Adrenal gland (tissue), 12 donors: ENCODE measurements around the gene LGALSL. TPM values are rescaled to one million over a fixed set of nuclear protein-coding genes. Genes with fewer than 3 reads are reported as not detected.

Experiments used
- DNase-seq, 7 donors: peaks; one replicate each; pipeline ENCODE4 v3.0.0-alpha.2; 2019 to 2020
- H3K27ac ChIP-seq, 5 donors: fragments of 200-600 bp; sonication (generic) in 4 of 5; 1 replicate in 3 of 5; 2 replicates in 2 of 5; pipeline versions ENCODE4 v1.5.1 to v1.8.0; 2016 to 2020; ENCODE audit warnings: mild to moderate bottlenecking in 1 of 5
- H3K27me3 ChIP-seq: fragments of 200-600 bp; 2 replicates; pipeline ENCODE4 v1.8.0; 2021
- H3K36me3 ChIP-seq, 2 donors: fragments of 200-600 bp; replicated peaks in 1 of 2; 1 replicate in 1 of 2; 2 replicates in 1 of 2; pipeline versions ENCODE4 v1.5.1 to v1.8.0; 2018 to 2022
- H3K4me1 ChIP-seq, 2 donors: fragments of 200-600 bp; replicated peaks in 1 of 2; 1 replicate in 1 of 2; 2 replicates in 1 of 2; pipeline versions ENCODE4 v1.5.1 to v1.8.0; 2018 to 2021
- H3K4me3 ChIP-seq, 4 donors: fragments of 200-600 bp; sonication (generic) in 3 of 4; one replicate each; pipeline ENCODE4 v1.5.1; 2016 to 2018
- H3K9me3 ChIP-seq, 3 donors: fragments of 200-600 bp; sonication (generic) in 1 of 3; replicated peaks in 1 of 3; 1 replicate in 2 of 3; 2 replicates in 1 of 3; pipeline versions ENCODE4 v1.5.1 to v1.8.0; 2016 to 2021
- POLR2A ChIP-seq, 2 donors: fragments of 450-650 bp; IDR thresholded peaks; one replicate each; pipeline ENCODE4 v1.6.1; 2017; ENCODE audit warnings: antibody characterized with exemption in 2 of 2, mild to moderate bottlenecking in 2 of 2, moderate library complexity in 1 of 2
- WGBS, 4 donors: extraction: QIAGEN DNeasy Blood & Tissue Kit in 2 of 4; methylation state at CpG; one replicate each; pipeline versions ENCODE4 v1.1.5 to v1.1.7; 2013 to 2017; 5-methylcytosine and 5-hydroxymethylcytosine counted together
- intact Hi-C, 2 donors: fragments of 100-400 bp; cut with DNase I; formaldehyde crosslinking; loops; one replicate each; pipeline versions ENCODE4 v1.14.1 to v1.15.0; 2022 to 2023
- polyA plus RNA-seq, 3 donors: library from polyadenylated mRNA; stranded (reverse); fragments of 200-250 nt in 2 of 3; fragments of 350-450 nt in 1 of 3; fragmentation: Illumina TruSeq in 1 of 3; extraction: RNeasy Lipid Tissue Mini Kit (QIAGEN cat#74804) in 1 of 3; gene quantifications; one replicate each; pipeline ENCODE4 v1.2.3, GENCODE V29; 2013 to 2014
- total RNA-seq, 9 donors: library from RNA; depleted of rRNA in 4 of 9; stranded (reverse); fragments of >200 nt in 4 of 9; fragments of 120-200 nt in 1 of 9; fragmentation: NEBNext Ultra II Directional in 1 of 9; extraction: Animal tissue kit (Norgen Biotek cat#: 25700) in 1 of 9; gene quantifications; one replicate each; pipeline versions ENCODE4 v1.1.0 to v1.2.4, GENCODE V29; 2013 to 2023
- TF ChIP-seq, protein P1 (sequence below), 6 experiments: fragments of 450-650 bp in 4 of 6; fragments of 200-600 bp in 2 of 6; sonication (generic) in 1 of 6; IDR thresholded peaks; 1 replicate in 5 of 6; 2 replicates in 1 of 6; pipeline versions ENCODE4 v1.5.1 to v1.8.0; 2016 to 2021; ENCODE audit warnings: antibody characterized with exemption in 6 of 6, mild to moderate bottlenecking in 2 of 6, moderate library complexity in 1 of 6
- donor health status: healthy with polysubstance abuse.
- donor health status: Bipolar disorder and iron deficiency.
- donor health status: DM: yes; HTN: yes; CAD: no.
- donor health status: DM: no; HTN: no; CAD: no.
- donor health status: DM: no; HTN: no; CAD: no.
- donor health status: DM: yes; HTN: yes; CAD: no.

LGALSL gene
- total and polyA plus RNA-seq, 12 donors = 13.4 to 79.5 (median 31.3) TPM

DNA sequence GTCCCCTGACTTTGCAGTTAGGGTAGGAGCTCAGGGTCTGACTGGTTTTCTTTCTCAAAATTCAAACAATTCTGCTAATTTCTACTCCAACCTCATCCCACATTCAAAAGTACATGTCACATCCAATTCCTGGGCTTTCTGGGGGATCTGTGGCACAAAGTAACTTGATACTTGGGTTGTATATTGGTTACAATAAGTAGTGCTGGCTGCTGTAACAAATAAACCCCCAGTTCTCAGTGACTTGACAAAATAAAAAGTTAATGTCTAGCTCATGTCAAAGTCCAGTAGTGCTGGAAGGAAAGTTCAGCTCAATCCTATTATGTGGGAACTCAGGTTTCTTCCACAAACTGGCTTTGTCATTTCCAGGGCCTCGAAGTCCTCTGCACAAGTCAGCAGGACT, 23.1 kb downstream of the LGALSL start:
- intact Hi-C loops = no loop called here
- DNase-seq = no peak
- 93 to 100% (median 98%) methylated on average over 1 of the region's 1 CpG for WGBS, 4 donors

DNA sequence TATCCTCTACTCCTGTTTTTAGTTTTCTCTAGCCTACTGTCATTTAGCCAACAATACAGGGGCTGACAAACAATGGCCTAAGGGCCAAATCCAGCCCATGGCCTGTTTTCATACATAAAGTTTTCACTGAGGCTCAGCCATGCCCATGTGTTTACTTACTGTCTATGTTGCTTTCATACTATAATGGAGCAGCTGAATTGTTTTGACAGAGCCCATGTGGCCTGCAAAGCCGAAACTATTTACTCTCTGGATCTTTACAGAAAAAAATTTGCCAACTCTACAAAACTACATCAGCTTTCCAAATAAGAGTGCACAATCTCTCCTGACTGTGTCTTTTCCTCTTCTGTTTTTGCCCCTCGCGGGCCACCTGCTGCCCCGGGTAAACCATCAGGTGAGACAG, 24.0 kb downstream of the LGALSL start:
- 80 to 98% (median 93%) methylated on average over 4 of the region's 4 CpGs for WGBS, 4 donors
- TF ChIP-seq, protein P1, sequence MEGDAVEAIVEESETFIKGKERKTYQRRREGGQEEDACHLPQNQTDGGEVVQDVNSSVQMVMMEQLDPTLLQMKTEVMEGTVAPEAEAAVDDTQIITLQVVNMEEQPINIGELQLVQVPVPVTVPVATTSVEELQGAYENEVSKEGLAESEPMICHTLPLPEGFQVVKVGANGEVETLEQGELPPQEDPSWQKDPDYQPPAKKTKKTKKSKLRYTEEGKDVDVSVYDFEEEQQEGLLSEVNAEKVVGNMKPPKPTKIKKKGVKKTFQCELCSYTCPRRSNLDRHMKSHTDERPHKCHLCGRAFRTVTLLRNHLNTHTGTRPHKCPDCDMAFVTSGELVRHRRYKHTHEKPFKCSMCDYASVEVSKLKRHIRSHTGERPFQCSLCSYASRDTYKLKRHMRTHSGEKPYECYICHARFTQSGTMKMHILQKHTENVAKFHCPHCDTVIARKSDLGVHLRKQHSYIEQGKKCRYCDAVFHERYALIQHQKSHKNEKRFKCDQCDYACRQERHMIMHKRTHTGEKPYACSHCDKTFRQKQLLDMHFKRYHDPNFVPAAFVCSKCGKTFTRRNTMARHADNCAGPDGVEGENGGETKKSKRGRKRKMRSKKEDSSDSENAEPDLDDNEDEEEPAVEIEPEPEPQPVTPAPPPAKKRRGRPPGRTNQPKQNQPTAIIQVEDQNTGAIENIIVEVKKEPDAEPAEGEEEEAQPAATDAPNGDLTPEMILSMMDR (IDR thresholded peaks at IDR 0.05) = no peak
- TF ChIP-seq POLR2A (IDR thresholded peaks at IDR 0.05) = no peak

More for the DNA sequence above, 23.1 kb downstream of the LGALSL start:
- no peaks in the 10 kb centered on the region for H3K27me3 ChIP-seq
- no peak for TF ChIP-seq POLR2A (IDR thresholded peaks at IDR 0.05)
- TF ChIP-seq, protein P1 (IDR thresholded peaks at IDR 0.05) = no peak
- no peaks in the 10 kb centered on the region for H3K9me3 ChIP-seq
- no peak overlapping the region for H3K27ac ChIP-seq
- H3K4me3 ChIP-seq = no peak overlapping the region
- H3K36me3 ChIP-seq = no peaks in the 10 kb centered on the region
- no peaks in the 10 kb centered on the region for H3K4me1 ChIP-seq

DNA sequence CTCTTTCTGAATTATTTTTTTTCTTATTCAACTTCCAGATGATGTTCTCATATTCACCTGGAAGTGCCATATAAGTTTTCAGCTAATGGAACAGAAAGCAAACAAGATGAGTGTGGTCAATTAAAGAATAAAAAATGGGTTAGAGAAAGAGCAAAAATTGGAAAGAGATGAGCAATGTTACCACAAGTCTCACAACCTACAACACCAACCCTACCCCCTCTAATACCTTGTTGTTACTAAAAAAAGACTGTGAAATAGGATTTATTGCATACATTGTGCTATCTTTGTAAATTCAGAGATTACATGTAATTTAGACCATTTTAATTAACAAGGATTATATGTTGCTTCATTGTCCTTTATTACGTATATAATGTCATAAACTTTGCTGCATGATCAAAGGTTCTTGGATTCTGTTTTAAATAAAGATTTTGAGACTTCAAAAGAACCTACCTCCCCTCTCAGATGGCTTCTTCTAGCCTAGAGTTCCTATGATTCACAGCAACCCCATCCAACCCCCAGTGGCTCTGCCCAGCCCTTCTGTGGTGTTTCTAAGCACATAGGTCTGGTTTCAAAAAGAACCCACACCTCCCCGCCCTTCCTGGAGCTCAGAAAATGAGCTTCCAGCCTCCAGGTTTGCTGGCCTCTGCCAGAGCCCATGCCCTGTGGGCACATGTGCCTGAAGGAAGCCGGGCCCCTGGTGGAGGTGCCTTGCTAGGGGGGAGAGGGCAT, 24.7 kb downstream of the LGALSL start:
- no peak for DNase-seq
- H3K4me3 ChIP-seq = no peak overlapping the region
- TF ChIP-seq, protein P1 (IDR thresholded peaks at IDR 0.05) = no peak
- TF ChIP-seq POLR2A (IDR thresholded peaks at IDR 0.05) = no peak
- H3K9me3 ChIP-seq = no peaks in the 10 kb centered on the region
- WGBS, 4 donors = 90 to 98% (median 94%) methylated on average over 2 to 3 of the region's 3 CpGs
- H3K4me1 ChIP-seq = peaks cover 0 to 6% of the 10 kb centered on the region in 2 donors
- intact Hi-C loops = no loop called here
- no peaks in the 10 kb centered on the region for H3K36me3 ChIP-seq
- no peak overlapping the region for H3K27ac ChIP-seq
- no peaks in the 10 kb centered on the region for H3K27me3 ChIP-seq

More for the DNA sequence above, 24.0 kb downstream of the LGALSL start:
- Histone ChIP-seq H3K27me3 (no peaks in the 10 kb centered on the region), H3K4me1 (peaks cover 0 to 6% of the 10 kb centered on the region in 2 donors), H3K36me3 (no peaks in the 10 kb centered on the region), H3K27ac (no peak overlapping the region), H3K4me3 (no peak overlapping the region), H3K9me3 (no peaks in the 10 kb centered on the region)
- DNase-seq = no peak
- intact Hi-C loops = no loop called here

DNA sequence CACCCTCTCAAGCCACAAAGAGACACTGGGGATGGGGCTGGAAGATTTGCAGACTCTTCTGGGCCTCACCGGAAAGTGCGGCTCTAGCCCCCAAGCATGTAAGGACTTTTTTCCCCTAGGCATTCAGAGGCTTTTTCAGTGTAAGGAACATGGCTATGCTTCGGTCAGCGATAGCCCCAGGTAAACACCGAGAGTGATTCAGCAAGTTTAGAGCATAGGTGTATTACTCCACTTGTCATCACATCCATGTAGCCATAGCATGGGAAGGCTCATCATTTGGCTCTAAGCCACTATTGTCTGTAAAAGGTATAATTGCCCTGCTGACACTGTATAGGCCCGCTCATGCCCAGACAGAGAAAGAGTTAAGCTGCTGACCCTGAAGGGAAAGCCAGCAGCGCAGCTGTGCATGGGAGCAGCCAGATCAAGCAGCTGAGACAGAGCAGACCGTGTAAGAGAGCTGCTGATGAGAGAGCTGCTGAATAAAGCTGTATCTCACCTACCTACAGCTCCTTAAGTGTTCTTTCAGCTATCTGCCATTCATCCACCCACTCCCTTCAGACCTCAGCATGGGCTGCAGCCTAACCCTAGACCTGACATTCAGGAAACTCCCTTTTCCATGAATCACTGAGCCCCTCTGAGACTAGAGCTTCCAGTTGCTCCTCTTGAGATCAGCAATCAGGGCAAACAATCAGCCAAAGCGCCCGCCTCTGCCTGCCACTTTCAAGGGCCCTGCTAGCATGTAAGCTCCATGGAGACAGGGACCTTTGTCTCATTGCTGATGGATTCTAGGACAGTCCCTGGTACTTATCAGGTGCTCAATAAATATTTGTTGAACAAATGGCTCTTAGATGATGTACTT, 25.5 kb downstream of the LGALSL start:
- no peaks in the 10 kb centered on the region for H3K27me3 ChIP-seq
- 91 to 96% (median 94%) methylated on average over 10 of the region's 10 CpGs for WGBS, 4 donors
- H3K9me3 ChIP-seq = no peaks in the 10 kb centered on the region
- no peaks in the 10 kb centered on the region for H3K36me3 ChIP-seq
- DNase-seq = no peak
- no peak for TF ChIP-seq POLR2A (IDR thresholded peaks at IDR 0.05)
- TF ChIP-seq, protein P1 (IDR thresholded peaks at IDR 0.05) = no peak
- intact Hi-C loops = no loop called here
- no peak overlapping the region for H3K27ac ChIP-seq
- no peak overlapping the region for H3K4me3 ChIP-seq
- peaks cover 0 to 6% of the 10 kb centered on the region in 2 donors for H3K4me1 ChIP-seq
